IPS-15b (cell line): ENCODE data around the gene HEXD.
"Not testable (repeated sequence)": the region's sequence is repeated elsewhere in the genome, so short reads cannot be mapped to it uniquely, and the experiment has no call there.

Experiments
- H3K27me3 ChIP-seq: one replicate; pipeline ENCODE4 v1.6.1; 2013; ENCODE audit warnings: low read length; ENCODE audit not compliant: control insufficient read depth, insufficient read depth
- H3K36me3 ChIP-seq: one replicate; pipeline ENCODE4 v1.6.1; 2013; ENCODE audit warnings: low read length; ENCODE audit not compliant: control insufficient read depth, insufficient read depth
- H3K4me1 ChIP-seq: one replicate; pipeline ENCODE4 v1.6.1; 2013; ENCODE audit warnings: mild to moderate bottlenecking, low read length; ENCODE audit not compliant: control insufficient read depth, insufficient read depth
- H3K4me3 ChIP-seq: one replicate; pipeline ENCODE4 v1.5.1; 2013; ENCODE audit warnings: low read depth, low read length
- H3K9ac ChIP-seq: one replicate; pipeline ENCODE4 v1.6.1; 2013; ENCODE audit warnings: low read depth, mild to moderate bottlenecking, low read length
- H3K9me3 ChIP-seq: one replicate; pipeline ENCODE4 v1.6.1; 2013; ENCODE audit warnings: mild to moderate bottlenecking, low read length; ENCODE audit not compliant: control insufficient read depth, insufficient read depth

The HEXD gene

DNA sequence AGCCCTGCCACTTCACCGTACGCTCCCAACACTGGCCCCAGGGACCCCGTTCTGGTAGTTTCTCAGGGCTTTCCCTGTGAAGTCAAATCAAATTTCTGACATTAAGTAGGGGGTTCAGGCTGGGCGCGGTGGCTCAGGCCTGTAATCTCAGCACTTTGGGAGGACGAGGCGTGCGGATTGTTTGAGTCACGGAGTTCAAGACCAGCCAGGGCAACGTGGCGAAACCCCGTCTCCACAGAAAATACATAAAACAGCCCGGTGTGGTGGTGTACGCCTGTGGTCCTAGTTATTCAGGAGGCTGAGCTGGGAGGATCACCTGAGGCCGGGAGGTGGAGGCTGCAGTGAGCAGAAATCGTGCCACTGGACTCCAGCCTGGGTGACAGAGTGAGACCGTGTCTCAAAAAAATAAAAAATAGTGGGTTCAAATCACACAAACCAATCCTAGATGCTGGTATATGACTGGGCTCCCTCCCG lies 31.8 kb downstream of the HEXD start:
- H3K4me3 ChIP-seq, result peak overlapping the region; percentile 80
- H3K27me3 ChIP-seq, result no peaks in the 10 kb centered on the region
- no peaks in the 10 kb centered on the region for H3K9me3 ChIP-seq
- H3K36me3 ChIP-seq, result peaks cover 9% of the 10 kb centered on the region
- peak overlapping the region; percentile 60 for H3K9ac ChIP-seq
- H3K4me1 ChIP-seq, result peaks cover 4% of the 10 kb centered on the region

DNA sequence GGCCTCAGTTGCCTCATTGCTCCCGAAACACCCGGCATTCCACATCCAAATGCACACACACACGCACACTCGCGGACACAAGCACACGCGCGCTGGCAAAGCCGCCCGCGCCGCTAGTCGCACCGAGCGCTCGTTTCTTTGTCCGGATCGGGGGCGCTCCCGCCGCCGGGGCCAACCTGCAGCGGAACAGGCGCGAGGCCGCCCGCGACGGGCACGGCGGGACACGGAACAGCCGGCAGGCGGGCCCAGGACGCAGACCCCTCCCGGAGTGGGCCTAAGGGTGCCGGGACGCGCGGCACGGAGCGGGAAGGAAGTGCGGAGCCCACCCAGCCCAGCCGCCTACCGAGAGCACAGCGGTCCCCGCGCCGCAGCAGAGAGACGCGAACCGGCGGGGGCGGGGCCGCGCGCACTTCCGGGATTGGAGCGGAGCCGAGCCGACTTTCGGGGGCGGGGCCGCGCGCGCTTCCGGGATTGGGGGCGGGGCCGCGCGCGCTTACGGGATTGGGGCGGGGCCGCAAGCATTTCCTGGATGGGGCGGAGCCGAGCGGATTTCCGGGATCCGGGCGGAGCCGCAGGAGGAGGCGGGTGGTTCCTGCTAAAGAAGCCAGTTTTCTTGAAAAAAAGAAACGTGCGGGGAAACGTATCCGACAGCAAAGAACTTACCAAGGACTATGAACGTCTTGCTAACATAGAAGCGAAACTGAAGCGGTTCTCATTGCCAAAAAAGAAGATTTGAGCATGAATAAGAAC lies 32.4 kb downstream of the HEXD start, which contains the start of gene CYBC1:
Gene CYBC1 (minus strand): TSS at position 396 of the 750 bp plus-strand sequence. CDS start 1,498 bp downstream, outside the sequence.
- peak within 1 kb of the TSS; percentile 60 for H3K9ac ChIP-seq
- H3K27me3 ChIP-seq, result no peaks in the 10 kb centered on the region
- H3K4me3 ChIP-seq, result peak within 1 kb of the TSS; percentile 80
- peaks cover 4% of the 10 kb centered on the region for H3K4me1 ChIP-seq
- no peaks in the 10 kb centered on the region for H3K9me3 ChIP-seq
- peaks cover 5% of the 10 kb centered on the region for H3K36me3 ChIP-seq

DNA sequence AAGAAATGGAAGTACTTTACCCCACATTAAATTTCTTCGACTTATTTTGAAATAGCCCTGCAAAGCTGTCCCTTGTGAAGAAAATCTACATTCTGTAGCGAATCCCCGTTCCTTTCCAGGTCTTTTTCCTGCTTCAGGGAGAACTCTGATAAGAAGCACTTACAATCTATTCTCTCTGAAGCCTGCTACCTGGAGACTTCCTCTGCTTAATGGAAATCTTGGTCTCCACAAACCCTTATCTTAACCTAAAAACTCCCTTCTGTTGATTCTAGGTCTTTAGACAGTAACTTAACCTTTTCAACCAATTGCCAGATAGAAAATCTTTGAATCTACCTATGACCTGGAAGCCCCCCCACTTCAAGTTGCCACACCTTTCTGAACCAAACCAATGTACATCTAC lies 34.0 kb downstream of the HEXD start:
- H3K9ac ChIP-seq, result no peak overlapping the region
- H3K9me3 ChIP-seq, result no peaks in the 10 kb centered on the region
- H3K4me3 ChIP-seq, result no peak overlapping the region
- no peaks in the 10 kb centered on the region for H3K36me3 ChIP-seq
- H3K27me3 ChIP-seq, result no peaks in the 10 kb centered on the region
- peaks cover 4% of the 10 kb centered on the region for H3K4me1 ChIP-seq

DNA sequence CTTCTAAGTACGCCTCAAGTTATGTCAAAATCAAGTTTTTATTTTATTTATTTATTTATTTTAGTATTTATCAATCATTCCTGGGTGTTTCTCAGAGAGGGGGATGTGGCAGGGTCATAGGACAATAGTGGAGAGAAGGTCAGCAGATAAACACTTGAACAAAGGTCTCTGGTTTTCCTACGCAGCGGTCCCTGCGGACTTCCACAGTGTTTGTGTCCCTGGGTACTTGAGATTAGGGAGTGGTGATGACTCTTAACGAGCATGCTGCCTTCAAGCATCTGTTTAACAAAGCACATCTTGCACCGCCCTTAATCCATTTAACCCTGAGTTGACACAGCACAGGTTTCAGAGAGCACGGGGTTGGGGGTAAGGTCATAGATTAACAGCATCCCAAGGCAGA lies 35.0 kb downstream of the HEXD start:
- H3K4me1 ChIP-seq, H3K36me3 ChIP-seq, H3K9me3 ChIP-seq, H3K27me3 ChIP-seq, H3K4me3 ChIP-seq, H3K9ac ChIP-seq: not testable (repeated sequence)

DNA sequence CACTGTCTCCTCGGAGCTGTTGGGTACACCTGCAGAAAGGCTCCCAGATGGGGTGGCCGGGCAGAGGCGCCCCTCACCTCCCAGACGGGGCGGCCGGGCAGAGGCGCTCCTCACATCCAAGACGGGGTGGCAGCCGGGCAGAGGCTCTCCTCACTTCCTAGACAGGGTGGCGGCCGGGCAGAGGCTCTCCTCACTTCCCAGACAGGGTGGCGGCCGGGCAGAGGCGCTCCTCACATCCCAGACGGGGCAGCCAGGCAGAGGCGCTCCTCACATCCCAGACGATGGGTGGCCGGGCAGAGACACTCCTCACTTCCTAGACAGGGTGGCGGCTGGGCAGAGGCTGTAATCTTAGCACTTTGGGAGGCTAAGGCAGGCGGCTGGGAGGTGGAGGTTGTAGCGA lies 35.6 kb downstream of the HEXD start:
- not testable (repeated sequence) for H3K4me3 ChIP-seq, H3K9ac ChIP-seq, H3K27me3 ChIP-seq, H3K9me3 ChIP-seq, H3K4me1 ChIP-seq, H3K36me3 ChIP-seq

DNA sequence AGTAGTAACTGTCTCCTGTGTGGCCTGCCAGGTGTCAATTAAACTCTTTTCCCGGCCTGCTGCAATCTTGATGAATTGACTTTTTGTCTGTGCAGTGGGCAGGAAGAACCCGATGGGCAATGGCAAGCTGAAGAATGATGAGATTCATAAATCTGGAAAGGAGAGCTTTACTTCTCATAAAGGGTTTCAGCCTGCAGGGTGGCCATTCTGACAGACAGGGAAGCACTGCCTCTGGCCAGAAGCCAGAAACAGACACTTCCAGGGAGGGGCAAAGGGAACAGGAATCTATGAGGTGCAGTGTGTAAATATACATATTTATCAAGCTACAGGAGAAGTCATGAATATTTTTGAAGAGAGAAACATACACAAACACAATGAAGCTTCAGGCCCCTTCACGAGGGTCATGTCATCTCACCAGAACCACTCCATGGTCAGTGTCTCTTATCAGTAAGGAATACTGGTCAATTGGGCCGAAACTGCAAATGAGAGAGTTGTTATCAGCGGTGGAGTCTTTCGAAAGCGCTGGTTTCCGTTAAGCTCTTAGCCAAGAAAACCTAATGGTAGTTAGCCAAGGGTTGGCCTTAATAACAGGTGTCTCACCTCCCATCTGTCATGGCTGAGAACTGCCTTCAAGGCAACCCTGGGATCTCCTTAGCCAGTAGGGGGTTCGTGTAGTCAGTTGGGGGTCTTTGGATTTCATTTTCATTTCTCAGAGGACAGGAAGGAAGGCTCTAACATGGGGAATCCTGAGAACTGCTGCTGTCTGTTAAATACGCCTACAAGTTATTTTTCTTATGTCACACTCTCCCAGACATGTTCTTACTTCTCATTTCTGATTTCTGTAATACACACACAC lies 39.2 kb downstream of the HEXD start:
- H3K9ac ChIP-seq, result peak overlapping the region; percentile 9

DNA sequence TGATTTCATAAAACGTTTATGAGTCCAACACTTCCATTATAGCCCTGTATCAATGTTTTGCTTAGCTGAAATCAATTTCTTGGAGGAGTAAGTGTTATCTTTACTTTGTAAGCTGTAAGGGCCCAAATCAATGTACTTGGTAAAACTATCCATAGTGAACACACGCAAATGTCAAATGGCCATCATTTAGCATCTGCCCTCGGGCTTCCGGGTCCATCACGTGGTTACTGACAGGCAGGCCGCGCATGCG lies 39.7 kb downstream of the HEXD start:
- H3K9me3 ChIP-seq, result no peaks in the 10 kb centered on the region
- H3K4me1 ChIP-seq, result peaks cover 4% of the 10 kb centered on the region
- peak overlapping the region; percentile 97 for H3K9ac ChIP-seq

More for the DNA sequence above, 39.2 kb downstream of the HEXD start:
- Histone ChIP-seq H3K27me3 (no peaks in the 10 kb centered on the region), H3K9me3 (no peaks in the 10 kb centered on the region), H3K4me3 (peak overlapping the region; percentile 72), H3K36me3 (peaks cover 9% of the 10 kb centered on the region), H3K4me1 (peaks cover 4% of the 10 kb centered on the region)

DNA sequence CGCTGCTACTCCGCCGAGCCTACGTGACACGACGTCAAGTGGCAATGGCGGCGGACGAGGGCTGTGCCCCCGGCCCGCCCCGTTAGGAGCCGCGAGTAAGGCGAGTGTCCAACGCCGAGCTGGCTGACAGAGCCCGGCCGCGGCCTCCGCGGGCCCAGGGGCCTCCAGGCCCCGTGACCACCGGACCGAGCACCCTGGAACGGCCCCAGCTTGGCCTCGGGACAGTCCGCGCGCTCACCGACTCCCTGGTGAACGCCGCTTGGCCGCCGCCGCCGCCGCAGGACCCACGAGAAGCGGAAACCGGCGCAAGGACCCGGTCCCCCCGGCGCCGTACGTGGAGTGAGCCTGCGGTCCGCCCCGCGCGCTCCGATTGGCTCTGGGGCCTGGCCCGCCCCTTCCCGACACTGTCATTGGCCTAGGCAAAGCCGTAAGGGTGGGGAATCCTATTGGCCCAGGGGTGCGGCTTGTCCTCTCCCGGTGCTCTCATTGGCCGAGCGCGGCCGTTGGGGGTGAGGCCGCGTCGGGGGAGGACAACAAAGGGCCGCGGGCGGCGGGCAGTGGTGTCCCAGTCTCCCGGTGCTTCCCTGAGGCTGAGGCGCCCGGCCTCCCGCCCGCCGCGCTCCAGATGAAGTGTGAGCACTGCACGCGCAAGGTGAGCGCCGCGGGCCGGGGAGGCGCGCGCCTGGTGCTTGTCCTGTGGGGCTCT lies 40.2 kb downstream of the HEXD start, which contains the start of gene NARF:
Gene NARF (plus strand): TSS at position 563 of the 706 bp plus-strand sequence. CDS start 63 bp downstream, at position 626.
- peak within 1 kb of the TSS; percentile 97 for H3K9ac ChIP-seq
- peaks cover 4% of the 10 kb centered on the region for H3K4me1 ChIP-seq
- H3K9me3 ChIP-seq, result no peaks in the 10 kb centered on the region
- H3K36me3 ChIP-seq, result peaks cover 16% of the 10 kb centered on the region
- peak within 1 kb of the TSS; percentile 87 for H3K4me3 ChIP-seq
- H3K27me3 ChIP-seq, result no peaks in the 10 kb centered on the region

More for the DNA sequence above, 39.7 kb downstream of the HEXD start:
- peak overlapping the region; percentile 72 for H3K4me3 ChIP-seq
- peaks cover 15% of the 10 kb centered on the region for H3K36me3 ChIP-seq
- no peaks in the 10 kb centered on the region for H3K27me3 ChIP-seq

DNA sequence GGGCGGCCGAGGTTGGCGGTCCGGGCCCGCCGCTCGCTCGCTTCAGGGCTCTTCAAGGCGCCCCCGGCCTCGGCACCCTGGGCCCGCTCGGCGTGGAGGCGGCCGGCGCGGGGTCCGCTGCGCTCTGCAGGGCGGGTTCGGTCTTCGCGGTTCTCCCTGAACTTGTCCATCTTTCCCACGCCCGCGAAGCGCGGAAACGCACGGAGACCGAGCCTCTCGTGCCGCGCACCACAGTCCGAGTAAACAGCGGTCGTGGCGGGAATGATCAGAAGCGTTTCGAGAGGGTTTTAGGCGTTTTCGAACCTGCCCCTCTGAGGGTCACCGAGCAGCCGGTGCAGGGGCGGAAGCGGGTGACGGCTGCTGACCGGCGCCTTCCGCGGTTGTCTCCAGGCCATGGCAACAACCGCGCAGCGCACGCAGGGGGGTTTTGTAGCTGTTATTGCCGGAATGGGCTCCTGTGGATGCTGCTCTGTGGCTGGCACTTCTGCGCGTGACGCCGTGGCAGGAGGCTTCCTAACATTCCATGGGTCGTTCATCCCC lies 40.8 kb downstream of the HEXD start:
- Histone ChIP-seq H3K4me1 (peaks cover 4% of the 10 kb centered on the region), H3K36me3 (peaks cover 16% of the 10 kb centered on the region), H3K4me3 (peak overlapping the region; percentile 87), H3K9ac (peak overlapping the region; percentile 54), H3K9me3 (no peaks in the 10 kb centered on the region), H3K27me3 (no peaks in the 10 kb centered on the region)

DNA sequence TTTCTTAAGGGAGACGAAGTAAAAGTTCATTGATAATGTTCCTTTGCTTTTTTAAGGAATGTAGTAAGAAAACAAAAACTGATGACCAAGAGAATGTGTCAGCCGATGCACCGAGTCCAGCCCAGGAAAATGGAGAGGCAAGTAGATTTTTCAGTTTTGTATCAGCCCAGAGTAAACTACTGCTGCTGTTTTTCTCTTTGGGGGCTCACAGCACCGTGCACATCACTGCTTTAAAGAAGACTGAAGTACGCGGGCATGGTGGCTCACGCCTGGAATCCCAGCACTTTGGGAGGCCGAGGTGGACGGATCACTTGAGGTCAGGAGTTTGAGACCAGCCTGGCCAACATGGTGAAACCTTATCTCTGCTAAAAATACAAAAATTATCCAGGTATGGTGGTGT lies 41.8 kb downstream of the HEXD start:
- not testable (repeated sequence) for H3K27me3 ChIP-seq, H3K9me3 ChIP-seq, H3K4me3 ChIP-seq, H3K9ac ChIP-seq, H3K4me1 ChIP-seq
- H3K36me3 ChIP-seq, result peaks cover 19% of the 10 kb centered on the region

DNA sequence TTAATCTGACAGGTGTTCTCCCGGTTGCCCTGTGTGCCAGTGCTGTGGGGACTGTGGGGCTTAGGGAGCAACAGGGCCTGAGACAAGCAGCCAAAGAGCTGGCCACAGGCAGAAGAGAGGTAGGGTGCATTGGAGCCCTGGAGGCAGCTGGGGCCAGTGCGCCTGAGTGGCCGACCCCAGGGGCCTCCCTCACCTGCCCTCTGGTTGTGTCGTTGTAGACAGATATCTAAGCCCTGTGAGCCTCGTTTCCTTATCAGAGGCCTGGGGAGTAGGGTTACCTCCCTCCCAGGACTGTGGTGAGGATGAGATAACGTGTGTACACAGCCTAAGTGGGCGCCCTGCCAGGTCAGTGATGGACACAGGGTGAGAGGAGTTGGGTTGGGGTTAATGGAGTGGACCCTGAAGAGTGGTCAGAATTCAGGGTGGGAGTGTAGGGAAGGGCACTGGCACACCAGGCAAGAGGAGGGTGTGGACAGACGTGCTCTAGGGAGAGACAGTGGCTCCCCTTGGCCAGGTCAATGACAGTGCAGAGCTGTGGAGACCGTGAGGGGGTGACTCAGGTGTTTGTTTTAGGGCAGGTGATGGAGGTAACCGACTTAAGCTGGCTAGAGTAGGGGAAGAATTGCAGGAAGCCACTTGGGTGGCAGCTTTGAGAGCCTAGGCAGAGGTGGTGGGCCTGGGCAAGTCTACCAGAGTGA lies 43.8 kb downstream of the HEXD start:
- peaks cover 4% of the 10 kb centered on the region for H3K4me1 ChIP-seq
- H3K9ac ChIP-seq, result no peak overlapping the region
- no peak overlapping the region for H3K4me3 ChIP-seq
- H3K36me3 ChIP-seq, result peaks cover 29% of the 10 kb centered on the region
- no peaks in the 10 kb centered on the region for H3K27me3 ChIP-seq
- no peaks in the 10 kb centered on the region for H3K9me3 ChIP-seq
